ENCODE results near the gene CFAP77. TPM values are rescaled to one million over a fixed set of nuclear protein-coding genes. Genes with fewer than 3 reads are reported as not detected.

The CFAP77 gene
- total and polyA plus RNA-seq, 2 of the 13 experiments (the other 11 are each of a cell fraction or from before 2014, with no cell fraction given): not detected

DNA sequence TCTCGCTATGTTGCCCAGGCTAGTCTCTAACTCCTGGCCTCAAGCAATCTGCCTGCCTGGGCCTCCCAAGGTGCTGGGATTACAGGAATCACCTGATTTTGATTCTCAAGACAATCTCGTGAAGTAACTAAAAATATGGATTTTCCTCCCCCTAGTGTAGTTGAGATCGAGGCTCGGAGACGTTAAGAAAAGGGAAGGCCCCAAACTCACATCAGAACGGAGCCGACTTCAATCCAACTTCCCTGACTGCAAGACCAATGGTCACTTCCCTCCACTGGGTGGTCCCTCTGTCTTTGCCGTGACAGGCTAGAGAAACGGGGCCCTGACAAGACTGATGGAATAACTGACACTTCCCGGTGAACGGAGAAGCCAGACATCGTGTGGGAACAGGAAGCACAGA is 200.7 kb downstream of the CFAP77 start:
- Histone ChIP-seq H3K36me3 (replicated peaks in 1 of 2; ENCODE audit: control insufficient read depth in 1 of 2, insufficient read depth in 2 of 2, low read length in 2 of 2) (peaks cover 24 to 73% of the 10 kb centered on the region in 2 experiments), H3K9me3 (ENCODE audit: low read length) (no peaks in the 10 kb centered on the region), H3K9ac (ENCODE audit: insufficient read depth, low read depth, low read length) (no peak overlapping the region), H3K27me3 (ENCODE audit: control insufficient read depth in 1 of 2, insufficient read depth in 2 of 2, low read length in 2 of 2) (no peaks in the 10 kb centered on the region), H2AFZ (ENCODE audit: low read length) (no peak overlapping the region), H3K4me2 (ENCODE audit: low read depth, low read length) (no peak overlapping the region), H3K4me1 (ENCODE audit: insufficient read depth, low read length) (no peaks in the 10 kb centered on the region), H3K27ac (ENCODE audit: extremely low read length, insufficient read depth, low read length) (no peak overlapping the region), H3K4me3 (replicated peaks in 1 of 3; ENCODE audit: insufficient read depth in 1 of 3, low read depth in 2 of 3, low read length in 3 of 3) (no peak overlapping the region), H4K20me1 (ENCODE audit: insufficient read depth, low read length) (no peaks in the 10 kb centered on the region), H3K79me2 (ENCODE audit: insufficient read depth, low read length) (no peaks in the 10 kb centered on the region)
- no TSS peak for BruUV-seq (replicated peaks)
- in situ Hi-C loops (cut with HindIII; ENCODE audit: extremely low pct_ligation_motif_present, low pct_unique_long_range_greater_than_20kb) (no loop called here), intact Hi-C loops (cut with micrococcal nuclease; ENCODE audit: unreplicated experiment) (no loop called here)
- POLR2A ChIA-PET: no interaction called here
- no peak for ATAC-seq
- no peak for FAIRE-seq
- DNase-seq (ENCODE audit: low spot score): no peak
- CTCF ChIA-PET (ENCODE audit: low intra/inter-chr PET ratio, low total read pairs): no interaction called here
- 97% methylated on average over 12 of the region's 12 CpGs for WGBS (ENCODE audit: low lambda C conversion rate)
- TF ChIP-seq ZNF552 (CRISPR knock-in tag; IDR thresholded peaks at IDR 0.05; ENCODE audit: borderline replicate concordance) (no peak), ZNF572 (CRISPR knock-in tag; IDR thresholded peaks at IDR 0.05) (no peak), SPEN (CRISPR knock-in tag; IDR thresholded peaks at IDR 0.05; ENCODE audit: low read depth) (no peak), SMARCC2 (IDR thresholded peaks at IDR 0.05) (no peak), ZNF260 (CRISPR knock-in tag; IDR thresholded peaks at IDR 0.05; ENCODE audit: borderline replicate concordance, low read depth) (no peak), TBP (CRISPR knock-in tag; IDR thresholded peaks at IDR 0.05) (no peak), BHLHE40 (IDR thresholded peaks at IDR 0.05; ENCODE audit: low read length) (no peak), TEAD3 (CRISPR knock-in tag; optimal IDR thresholded peaks at IDR 0.05; ENCODE audit: borderline replicate concordance) (no peak), ZSCAN31 (CRISPR knock-in tag; IDR thresholded peaks at IDR 0.05; ENCODE audit: low read depth) (no peak), AHR (CRISPR knock-in tag; IDR thresholded peaks at IDR 0.05) (no peak), ZNF101 (CRISPR knock-in tag; IDR thresholded peaks at IDR 0.05; ENCODE audit: borderline replicate concordance, low read depth) (no peak)
- TF ChIP-seq, protein P1, sequence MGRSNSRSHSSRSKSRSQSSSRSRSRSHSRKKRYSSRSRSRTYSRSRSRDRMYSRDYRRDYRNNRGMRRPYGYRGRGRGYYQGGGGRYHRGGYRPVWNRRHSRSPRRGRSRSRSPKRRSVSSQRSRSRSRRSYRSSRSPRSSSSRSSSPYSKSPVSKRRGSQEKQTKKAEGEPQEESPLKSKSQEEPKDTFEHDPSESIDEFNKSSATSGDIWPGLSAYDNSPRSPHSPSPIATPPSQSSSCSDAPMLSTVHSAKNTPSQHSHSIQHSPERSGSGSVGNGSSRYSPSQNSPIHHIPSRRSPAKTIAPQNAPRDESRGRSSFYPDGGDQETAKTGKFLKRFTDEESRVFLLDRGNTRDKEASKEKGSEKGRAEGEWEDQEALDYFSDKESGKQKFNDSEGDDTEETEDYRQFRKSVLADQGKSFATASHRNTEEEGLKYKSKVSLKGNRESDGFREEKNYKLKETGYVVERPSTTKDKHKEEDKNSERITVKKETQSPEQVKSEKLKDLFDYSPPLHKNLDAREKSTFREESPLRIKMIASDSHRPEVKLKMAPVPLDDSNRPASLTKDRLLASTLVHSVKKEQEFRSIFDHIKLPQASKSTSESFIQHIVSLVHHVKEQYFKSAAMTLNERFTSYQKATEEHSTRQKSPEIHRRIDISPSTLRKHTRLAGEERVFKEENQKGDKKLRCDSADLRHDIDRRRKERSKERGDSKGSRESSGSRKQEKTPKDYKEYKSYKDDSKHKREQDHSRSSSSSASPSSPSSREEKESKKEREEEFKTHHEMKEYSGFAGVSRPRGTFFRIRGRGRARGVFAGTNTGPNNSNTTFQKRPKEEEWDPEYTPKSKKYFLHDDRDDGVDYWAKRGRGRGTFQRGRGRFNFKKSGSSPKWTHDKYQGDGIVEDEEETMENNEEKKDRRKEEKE (IDR thresholded peaks at IDR 0.05): no peak
- TF ChIP-seq, protein P2, sequence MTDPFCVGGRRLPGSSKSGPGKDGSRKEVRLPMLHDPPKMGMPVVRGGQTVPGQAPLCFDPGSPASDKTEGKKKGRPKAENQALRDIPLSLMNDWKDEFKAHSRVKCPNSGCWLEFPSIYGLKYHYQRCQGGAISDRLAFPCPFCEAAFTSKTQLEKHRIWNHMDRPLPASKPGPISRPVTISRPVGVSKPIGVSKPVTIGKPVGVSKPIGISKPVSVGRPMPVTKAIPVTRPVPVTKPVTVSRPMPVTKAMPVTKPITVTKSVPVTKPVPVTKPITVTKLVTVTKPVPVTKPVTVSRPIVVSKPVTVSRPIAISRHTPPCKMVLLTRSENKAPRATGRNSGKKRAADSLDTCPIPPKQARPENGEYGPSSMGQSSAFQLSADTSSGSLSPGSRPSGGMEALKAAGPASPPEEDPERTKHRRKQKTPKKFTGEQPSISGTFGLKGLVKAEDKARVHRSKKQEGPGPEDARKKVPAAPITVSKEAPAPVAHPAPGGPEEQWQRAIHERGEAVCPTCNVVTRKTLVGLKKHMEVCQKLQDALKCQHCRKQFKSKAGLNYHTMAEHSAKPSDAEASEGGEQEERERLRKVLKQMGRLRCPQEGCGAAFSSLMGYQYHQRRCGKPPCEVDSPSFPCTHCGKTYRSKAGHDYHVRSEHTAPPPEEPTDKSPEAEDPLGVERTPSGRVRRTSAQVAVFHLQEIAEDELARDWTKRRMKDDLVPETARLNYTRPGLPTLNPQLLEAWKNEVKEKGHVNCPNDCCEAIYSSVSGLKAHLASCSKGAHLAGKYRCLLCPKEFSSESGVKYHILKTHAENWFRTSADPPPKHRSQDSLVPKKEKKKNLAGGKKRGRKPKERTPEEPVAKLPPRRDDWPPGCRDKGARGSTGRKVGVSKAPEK (CRISPR knock-in tag; IDR thresholded peaks at IDR 0.05; ENCODE audit: borderline replicate concordance): no peak
- TF ChIP-seq, protein P3, sequence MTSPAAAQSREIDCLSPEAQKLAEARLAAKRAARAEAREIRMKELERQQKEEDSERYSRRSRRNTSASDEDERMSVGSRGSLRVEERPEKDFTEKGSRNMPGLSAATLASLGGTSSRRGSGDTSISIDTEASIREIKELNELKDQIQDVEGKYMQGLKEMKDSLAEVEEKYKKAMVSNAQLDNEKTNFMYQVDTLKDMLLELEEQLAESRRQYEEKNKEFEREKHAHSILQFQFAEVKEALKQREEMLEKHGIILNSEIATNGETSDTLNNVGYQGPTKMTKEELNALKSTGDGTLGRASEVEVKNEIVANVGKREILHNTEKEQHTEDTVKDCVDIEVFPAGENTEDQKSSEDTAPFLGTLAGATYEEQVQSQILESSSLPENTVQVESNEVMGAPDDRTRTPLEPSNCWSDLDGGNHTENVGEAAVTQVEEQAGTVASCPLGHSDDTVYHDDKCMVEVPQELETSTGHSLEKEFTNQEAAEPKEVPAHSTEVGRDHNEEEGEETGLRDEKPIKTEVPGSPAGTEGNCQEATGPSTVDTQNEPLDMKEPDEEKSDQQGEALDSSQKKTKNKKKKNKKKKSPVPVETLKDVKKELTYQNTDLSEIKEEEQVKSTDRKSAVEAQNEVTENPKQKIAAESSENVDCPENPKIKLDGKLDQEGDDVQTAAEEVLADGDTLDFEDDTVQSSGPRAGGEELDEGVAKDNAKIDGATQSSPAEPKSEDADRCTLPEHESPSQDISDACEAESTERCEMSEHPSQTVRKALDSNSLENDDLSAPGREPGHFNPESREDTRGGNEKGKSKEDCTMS (CRISPR knock-in tag; conservative IDR thresholded peaks at IDR 0.05): no peak
- TF ChIP-seq, protein P4, sequence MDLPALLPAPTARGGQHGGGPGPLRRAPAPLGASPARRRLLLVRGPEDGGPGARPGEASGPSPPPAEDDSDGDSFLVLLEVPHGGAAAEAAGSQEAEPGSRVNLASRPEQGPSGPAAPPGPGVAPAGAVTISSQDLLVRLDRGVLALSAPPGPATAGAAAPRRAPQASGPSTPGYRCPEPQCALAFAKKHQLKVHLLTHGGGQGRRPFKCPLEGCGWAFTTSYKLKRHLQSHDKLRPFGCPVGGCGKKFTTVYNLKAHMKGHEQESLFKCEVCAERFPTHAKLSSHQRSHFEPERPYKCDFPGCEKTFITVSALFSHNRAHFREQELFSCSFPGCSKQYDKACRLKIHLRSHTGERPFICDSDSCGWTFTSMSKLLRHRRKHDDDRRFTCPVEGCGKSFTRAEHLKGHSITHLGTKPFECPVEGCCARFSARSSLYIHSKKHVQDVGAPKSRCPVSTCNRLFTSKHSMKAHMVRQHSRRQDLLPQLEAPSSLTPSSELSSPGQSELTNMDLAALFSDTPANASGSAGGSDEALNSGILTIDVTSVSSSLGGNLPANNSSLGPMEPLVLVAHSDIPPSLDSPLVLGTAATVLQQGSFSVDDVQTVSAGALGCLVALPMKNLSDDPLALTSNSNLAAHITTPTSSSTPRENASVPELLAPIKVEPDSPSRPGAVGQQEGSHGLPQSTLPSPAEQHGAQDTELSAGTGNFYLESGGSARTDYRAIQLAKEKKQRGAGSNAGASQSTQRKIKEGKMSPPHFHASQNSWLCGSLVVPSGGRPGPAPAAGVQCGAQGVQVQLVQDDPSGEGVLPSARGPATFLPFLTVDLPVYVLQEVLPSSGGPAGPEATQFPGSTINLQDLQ (CRISPR knock-in tag; IDR thresholded peaks at IDR 0.05): no peak
